Sigmoid colon (tissue), 3 donors: ENCODE data around the gene NABP2.

ENCODE experiments used
- POLR2A ChIP-seq, 2 donors: fragments of 450-650 bp; IDR thresholded peaks; one replicate each; pipeline ENCODE4 v1.6.1; 2016; ENCODE audit warnings: antibody characterized with exemption in 2 of 2, mild to moderate bottlenecking in 2 of 2, moderate library complexity in 2 of 2
- TF ChIP-seq, protein P1 (sequence below), 4 experiments: fragments of 450-650 bp in 3 of 4; fragments of 200-600 bp in 1 of 4; IDR thresholded peaks; one replicate each; pipeline ENCODE4 v1.5.1; 2016 to 2019; ENCODE audit warnings: antibody characterized with exemption in 4 of 4, mild to moderate bottlenecking in 3 of 4, moderate library complexity in 2 of 4

DNA sequence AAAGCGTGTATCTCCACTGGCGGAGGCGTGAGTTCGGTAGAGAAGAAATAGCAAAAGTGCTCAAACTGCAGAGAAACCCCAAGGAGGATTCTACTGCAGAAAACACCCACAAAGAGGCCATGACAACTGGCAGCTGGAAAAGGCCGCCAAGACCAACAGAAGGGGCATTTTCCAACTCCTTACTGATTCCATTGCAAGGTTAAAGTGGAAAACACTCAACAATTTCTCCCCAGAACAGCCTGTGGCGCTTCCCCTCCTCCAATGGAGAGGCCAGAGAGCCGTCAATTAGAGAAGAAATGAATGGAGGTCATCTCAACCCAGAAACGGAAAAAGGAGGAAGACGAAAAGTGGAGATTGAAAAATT, 34.7 kb downstream of the NABP2 start:
- TF ChIP-seq, protein P1, sequence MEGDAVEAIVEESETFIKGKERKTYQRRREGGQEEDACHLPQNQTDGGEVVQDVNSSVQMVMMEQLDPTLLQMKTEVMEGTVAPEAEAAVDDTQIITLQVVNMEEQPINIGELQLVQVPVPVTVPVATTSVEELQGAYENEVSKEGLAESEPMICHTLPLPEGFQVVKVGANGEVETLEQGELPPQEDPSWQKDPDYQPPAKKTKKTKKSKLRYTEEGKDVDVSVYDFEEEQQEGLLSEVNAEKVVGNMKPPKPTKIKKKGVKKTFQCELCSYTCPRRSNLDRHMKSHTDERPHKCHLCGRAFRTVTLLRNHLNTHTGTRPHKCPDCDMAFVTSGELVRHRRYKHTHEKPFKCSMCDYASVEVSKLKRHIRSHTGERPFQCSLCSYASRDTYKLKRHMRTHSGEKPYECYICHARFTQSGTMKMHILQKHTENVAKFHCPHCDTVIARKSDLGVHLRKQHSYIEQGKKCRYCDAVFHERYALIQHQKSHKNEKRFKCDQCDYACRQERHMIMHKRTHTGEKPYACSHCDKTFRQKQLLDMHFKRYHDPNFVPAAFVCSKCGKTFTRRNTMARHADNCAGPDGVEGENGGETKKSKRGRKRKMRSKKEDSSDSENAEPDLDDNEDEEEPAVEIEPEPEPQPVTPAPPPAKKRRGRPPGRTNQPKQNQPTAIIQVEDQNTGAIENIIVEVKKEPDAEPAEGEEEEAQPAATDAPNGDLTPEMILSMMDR (IDR thresholded peaks at IDR 0.05): no peak
- no peak for TF ChIP-seq POLR2A (IDR thresholded peaks at IDR 0.05)
